Measurements from ENCODE around the gene PBRM1. TPM values are rescaled to one million over a fixed set of nuclear protein-coding genes. Genes with fewer than 3 reads are reported as not detected.

PBRM1 gene
- total and polyA plus RNA-seq, 2 donors (not counting 3 experiments of a cell fraction or from before 2014, with no cell fraction given) = 26.7 to 87.1 TPM

DNA sequence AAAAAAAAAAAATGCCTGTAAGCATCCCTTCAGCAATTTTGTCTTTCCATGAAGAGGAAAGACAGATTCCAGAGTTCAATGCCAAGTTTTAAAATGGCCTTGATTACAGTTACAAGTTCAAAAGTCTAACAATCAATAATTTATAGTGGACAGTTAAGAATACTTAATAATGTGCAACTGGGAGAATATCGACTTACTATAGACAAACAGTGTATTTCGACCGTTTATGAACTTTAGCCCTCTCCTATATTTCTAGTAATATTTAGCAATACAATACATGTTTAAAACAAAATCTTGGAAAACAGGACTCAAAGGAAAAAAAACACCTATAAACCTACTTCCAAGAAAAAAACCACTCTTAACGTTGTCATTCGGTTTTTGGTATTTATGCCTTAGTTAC is 1.5 kb downstream of the PBRM1 start:
- H3K4me2 ChIP-seq (ENCODE audit: insufficient read depth, low read length) = peak overlapping the region; percentile 96
- H3K4me1 ChIP-seq (ENCODE audit: control insufficient read depth, extremely low read depth, insufficient read depth, low read length) = peaks cover 18% of the 10 kb centered on the region
- no peak overlapping the region for H2AFZ ChIP-seq (ENCODE audit: low read depth, low read length)
- BruUV-seq (replicated peaks) = no TSS peak
- peaks cover 89% of the 10 kb centered on the region for H3K79me2 ChIP-seq (ENCODE audit: control insufficient read depth, insufficient read depth, low read length)
- no peak overlapping the region for H3K27ac ChIP-seq (ENCODE audit: insufficient read depth, low read depth, low read length)
- FAIRE-seq (no peak), DNase-seq (ENCODE audit: low read depth, low spot score) (no peak)
- POLR2A ChIA-PET = no interaction called here
- TF ChIP-seq JUN (IDR thresholded peaks at IDR 0.05; ENCODE audit: borderline replicate concordance, insufficient read depth, insufficient read length, low read depth) = no peak
- no peak for TF ChIP-seq GATA2 (IDR thresholded peaks at IDR 0.05; ENCODE audit: insufficient read depth, insufficient read length, low read depth, low read length)
- no peak for TF ChIP-seq POLR2A (IDR thresholded peaks at IDR 0.05; ENCODE audit: low read depth, low read length)
- TF ChIP-seq MYC (IDR thresholded peaks at IDR 0.05; ENCODE audit: low read depth, low read length) = no peak
- no peak for TF ChIP-seq FOS (IDR thresholded peaks at IDR 0.05; ENCODE audit: borderline replicate concordance, insufficient read depth, low read length)
- no peak for TF ChIP-seq POLR2AphosphoS5 (IDR thresholded peaks at IDR 0.05; ENCODE audit: insufficient read depth, low read depth, low read length)
- TF ChIP-seq, protein P1, sequence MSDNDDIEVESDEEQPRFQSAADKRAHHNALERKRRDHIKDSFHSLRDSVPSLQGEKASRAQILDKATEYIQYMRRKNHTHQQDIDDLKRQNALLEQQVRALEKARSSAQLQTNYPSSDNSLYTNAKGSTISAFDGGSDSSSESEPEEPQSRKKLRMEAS (IDR thresholded peaks at IDR 0.05; ENCODE audit: insufficient read depth, insufficient read length) = no peak
- TF ChIP-seq EZH2 (IDR thresholded peaks at IDR 0.05; ENCODE audit: borderline replicate concordance, low read depth, low read length, severe bottlenecking) = no peak
- TF ChIP-seq, protein P2, sequence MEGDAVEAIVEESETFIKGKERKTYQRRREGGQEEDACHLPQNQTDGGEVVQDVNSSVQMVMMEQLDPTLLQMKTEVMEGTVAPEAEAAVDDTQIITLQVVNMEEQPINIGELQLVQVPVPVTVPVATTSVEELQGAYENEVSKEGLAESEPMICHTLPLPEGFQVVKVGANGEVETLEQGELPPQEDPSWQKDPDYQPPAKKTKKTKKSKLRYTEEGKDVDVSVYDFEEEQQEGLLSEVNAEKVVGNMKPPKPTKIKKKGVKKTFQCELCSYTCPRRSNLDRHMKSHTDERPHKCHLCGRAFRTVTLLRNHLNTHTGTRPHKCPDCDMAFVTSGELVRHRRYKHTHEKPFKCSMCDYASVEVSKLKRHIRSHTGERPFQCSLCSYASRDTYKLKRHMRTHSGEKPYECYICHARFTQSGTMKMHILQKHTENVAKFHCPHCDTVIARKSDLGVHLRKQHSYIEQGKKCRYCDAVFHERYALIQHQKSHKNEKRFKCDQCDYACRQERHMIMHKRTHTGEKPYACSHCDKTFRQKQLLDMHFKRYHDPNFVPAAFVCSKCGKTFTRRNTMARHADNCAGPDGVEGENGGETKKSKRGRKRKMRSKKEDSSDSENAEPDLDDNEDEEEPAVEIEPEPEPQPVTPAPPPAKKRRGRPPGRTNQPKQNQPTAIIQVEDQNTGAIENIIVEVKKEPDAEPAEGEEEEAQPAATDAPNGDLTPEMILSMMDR (IDR thresholded peaks at IDR 0.05; ENCODE audit: extremely low read depth in 1 of 2, insufficient read depth in 1 of 2, low read depth in 1 of 2, low read length in 2 of 2) = no peak
- no peaks in the 10 kb centered on the region for H3K9me1 ChIP-seq (replicated peaks; ENCODE audit: control insufficient read depth, extremely low read depth, insufficient read depth, low read length)
- no peaks in the 10 kb centered on the region for H3K27me3 ChIP-seq (ENCODE audit: control insufficient read depth in 2 of 2, insufficient read depth in 2 of 2, low read length in 2 of 2)
- peaks cover 2% of the 10 kb centered on the region for H4K20me1 ChIP-seq (replicated peaks; ENCODE audit: control insufficient read depth, extremely low read depth, insufficient read depth, low read length)
- peaks cover 15 to 20% of the 10 kb centered on the region in 2 experiments for H3K36me3 ChIP-seq (ENCODE audit: control insufficient read depth in 2 of 2, extremely low read depth in 1 of 2, insufficient read depth in 2 of 2, low read length in 2 of 2)
- intact Hi-C loops (cut with micrococcal nuclease) (loop anchor here (2.0 to 10.0 kb wide), 3 partner anchors 13 to 257 kb away; no protein-coding TSS in a partner anchor), dilution Hi-C loops (cut with MboI; ENCODE audit: extremely low pct_ligation_motif_present, low sequenced_read_pairs) (no loop called here)
- CTCF ChIA-PET = no interaction called here
- H3K4me3 ChIP-seq (replicated peaks in 1 of 3; ENCODE audit: insufficient read depth in 1 of 3, low read depth in 1 of 3, low read length in 3 of 3) = peak overlapping the region in 1 of 3 experiments; percentile 99
- H3K9me3 ChIP-seq (replicated peaks; ENCODE audit: control insufficient read depth, insufficient read depth, low read length) = no peaks in the 10 kb centered on the region
- H3K9ac ChIP-seq (replicated peaks; ENCODE audit: extremely low read depth, insufficient read depth, low read length) = peak overlapping the region; percentile 98
